Measurements from ENCODE around the gene COBL.

Gene COBL

GRCh38 chr7:51316666-51317581, at the start of gene COBL:
Gene COBL (minus strand): TSS chr7:51316809. CDS start chr7:51316633, 176 bp downstream.
- no peak for TF ChIP-seq CTCF (conservative IDR thresholded peaks at IDR 0.05; ENCODE audit: low read depth, low read length)
- no peak for DNase-seq (ENCODE audit: low read depth)
- H3K4me3 ChIP-seq (ENCODE audit: low read depth, low read length), result no peak within 1 kb of the TSS

GRCh38 chr7:51366172-51366728, 49.6 kb upstream of the COBL start:
- TF ChIP-seq CTCF (conservative IDR thresholded peaks at IDR 0.05; ENCODE audit: low read depth, low read length), result no peak
- no peak overlapping the region for H3K4me3 ChIP-seq (ENCODE audit: low read depth, low read length)
- no peak for DNase-seq (ENCODE audit: low read depth)

GRCh38 chr7:51357821-51358220, 41.2 kb upstream of the COBL start:
- H3K4me3 ChIP-seq (ENCODE audit: low read depth, low read length), result no peak overlapping the region
- DNase-seq (ENCODE audit: low read depth), result no peak
- TF ChIP-seq CTCF (conservative IDR thresholded peaks at IDR 0.05; ENCODE audit: low read depth, low read length), result no peak

- DNase-seq (ENCODE audit: low read depth), result no peak
- no peak overlapping the region for H3K4me3 ChIP-seq (ENCODE audit: low read depth, low read length)
- no peak for TF ChIP-seq CTCF (conservative IDR thresholded peaks at IDR 0.05; ENCODE audit: low read depth, low read length)
Observed at GRCh38 chr7:51356849-51357516, 40.4 kb upstream of the COBL start.

- no peak for TF ChIP-seq CTCF (conservative IDR thresholded peaks at IDR 0.05; ENCODE audit: low read depth, low read length)
- no peak for DNase-seq (ENCODE audit: low read depth)
Observed at GRCh38 chr7:51354897-51355296, 38.3 kb upstream of the COBL start.

GRCh38 chr7:51354434-51354833, 37.8 kb upstream of the COBL start:
- no peak overlapping the region for H3K4me3 ChIP-seq (ENCODE audit: low read depth, low read length)
- DNase-seq (ENCODE audit: low read depth), result no peak
- TF ChIP-seq CTCF (conservative IDR thresholded peaks at IDR 0.05; ENCODE audit: low read depth, low read length), result no peak

More at GRCh38 chr7:51354897-51355296, 38.3 kb upstream of the COBL start:
- H3K4me3 ChIP-seq (ENCODE audit: low read depth, low read length), result no peak overlapping the region

Data from choroid plexus epithelial cell (primary cell).